Measurements from ENCODE around the gene GLMN.
"Not testable (repeated sequence)": the region's sequence is repeated elsewhere in the genome, so short reads cannot be mapped to it uniquely, and the experiment has no call there.

The GLMN gene

GRCh38 chr1:92298213-92298572 lies 594 bp downstream of the GLMN start:
- no peak for DNase-seq (ENCODE audit: low read depth)

- DNase-seq (ENCODE audit: low read depth) = no peak
Measured at GRCh38 chr1:92291372-92291999, 7.3 kb downstream of the GLMN start.

- DNase-seq (ENCODE audit: low read depth) = not testable (repeated sequence)
Measured at GRCh38 chr1:92281411-92281810, 17.4 kb downstream of the GLMN start.

GRCh38 chr1:92279781-92280180 lies 19.0 kb downstream of the GLMN start:
- not testable (repeated sequence) for DNase-seq (ENCODE audit: low read depth)

- no peak for DNase-seq (ENCODE audit: low read depth)
Measured at GRCh38 chr1:92277105-92277723, 21.6 kb downstream of the GLMN start.

GRCh38 chr1:92276082-92276481 lies 22.7 kb downstream of the GLMN start:
- no peak for DNase-seq (ENCODE audit: low read depth)

- no peak for DNase-seq (ENCODE audit: low read depth)
Measured at GRCh38 chr1:92274939-92275338, 23.8 kb downstream of the GLMN start.

GRCh38 chr1:92273039-92273438 lies 25.7 kb downstream of the GLMN start:
- no peak for DNase-seq (ENCODE audit: low read depth)

- no peak for DNase-seq (ENCODE audit: low read depth)
Measured at GRCh38 chr1:92262516-92262915, 36.3 kb downstream of the GLMN start.

GRCh38 chr1:92259350-92259749 lies 39.4 kb downstream of the GLMN start:
- no peak for DNase-seq (ENCODE audit: low read depth)

GRCh38 chr1:92254714-92255113 lies 44.1 kb downstream of the GLMN start:
- DNase-seq (ENCODE audit: low read depth) = not testable (repeated sequence)

GRCh38 chr1:92244376-92244775 lies 54.4 kb downstream of the GLMN start:
- no peak for DNase-seq (ENCODE audit: low read depth)

GRCh38 chr1:92240034-92240433 lies 58.8 kb downstream of the GLMN start:
- DNase-seq (ENCODE audit: low read depth) = no peak

GRCh38 chr1:92230736-92231135 lies 68.1 kb downstream of the GLMN start:
- DNase-seq (ENCODE audit: low read depth) = no peak

- DNase-seq (ENCODE audit: low read depth) = no peak
Measured at GRCh38 chr1:92228401-92228800, 70.4 kb downstream of the GLMN start.

- no peak for DNase-seq (ENCODE audit: low read depth)
Measured at GRCh38 chr1:92219028-92219427, 79.8 kb downstream of the GLMN start.

GRCh38 chr1:92218559-92218958 lies 80.2 kb downstream of the GLMN start:
- DNase-seq (ENCODE audit: low read depth) = no peak

- DNase-seq (ENCODE audit: low read depth) = no peak
Measured at GRCh38 chr1:92217721-92218120, 81.1 kb downstream of the GLMN start, which contains the start of gene C1orf146. TSS of gene C1orf146 (plus strand) at chr1:92217915. CDS start at chr1:92231421, 13,506 bp downstream.

GRCh38 chr1:92211166-92211565 lies 87.6 kb downstream of the GLMN start:
- DNase-seq (ENCODE audit: low read depth) = no peak

- no peak for DNase-seq (ENCODE audit: low read depth)
Measured at GRCh38 chr1:92210701-92211100, 88.1 kb downstream of the GLMN start.

GRCh38 chr1:92203105-92203504 lies 95.7 kb downstream of the GLMN start:
- no peak for DNase-seq (ENCODE audit: low read depth)

GRCh38 chr1:92201973-92202372 lies 96.8 kb downstream of the GLMN start:
- DNase-seq (ENCODE audit: low read depth) = no peak

Measured in T-helper 22 cell (primary cell).